Lung (tissue), 12 donors: Measurements from ENCODE around the gene SLC8A1. TPM values are rescaled to one million over a fixed set of nuclear protein-coding genes. Genes with fewer than 3 reads are reported as not detected.
A peak's percentile ranks its signal among the peaks of the same experiment; 100 is the strongest.

ENCODE experiments used
- ATAC-seq: fragments of 200-7000 bp; cut with Tn5 transposase; one replicate; pipeline ENCODE4 v1.9.1; 2020; ENCODE audit warnings: moderate number of reproducible peaks; ENCODE audit not compliant: insufficient read depth, low FRiP score
- DNase-seq, 3 donors: peaks; one replicate each; pipeline ENCODE4 v3.0.0-alpha.2; 2013 to 2017
- H3K27ac ChIP-seq, 2 donors: one replicate each; pipeline ENCODE4 v1.5.1; 2013; ENCODE audit warnings: mild to moderate bottlenecking in 2 of 2, moderate library complexity in 2 of 2, control low read depth in 1 of 2, inconsistent platforms in 1 of 2, low read depth in 1 of 2, low read length in 1 of 2
- H3K27me3 ChIP-seq, 3 donors: one replicate each; pipeline ENCODE4 v1.5.1; 2013; ENCODE audit warnings: low read length in 2 of 3; ENCODE audit not compliant: control insufficient read depth in 3 of 3, insufficient read depth in 3 of 3
- H3K36me3 ChIP-seq, 4 donors: one replicate each; pipeline ENCODE4 v1.5.1; 2013; ENCODE audit warnings: low read length in 4 of 4, mild to moderate bottlenecking in 1 of 4, moderate library complexity in 1 of 4; ENCODE audit not compliant: control insufficient read depth in 4 of 4, insufficient read depth in 4 of 4
- H3K4me1 ChIP-seq, 5 donors: one replicate each; pipeline ENCODE4 v1.5.1; 2013; ENCODE audit warnings: low read length in 5 of 5, mild to moderate bottlenecking in 2 of 5, moderate library complexity in 1 of 5; ENCODE audit not compliant: control insufficient read depth in 5 of 5, insufficient read depth in 5 of 5
- H3K4me3 ChIP-seq: one replicate; pipeline ENCODE4 v1.5.1; 2013; ENCODE audit warnings: mild to moderate bottlenecking, control low read depth, moderate library complexity
- H3K9ac ChIP-seq, 2 donors: one replicate each; pipeline ENCODE4 v1.5.1; 2013; ENCODE audit warnings: low read length in 2 of 2, control low read depth in 1 of 2; ENCODE audit not compliant: insufficient read depth in 1 of 2
- H3K9me3 ChIP-seq, 4 donors: one replicate each; pipeline ENCODE4 v1.5.1; 2013; ENCODE audit warnings: low read length in 3 of 4, mild to moderate bottlenecking in 1 of 4, moderate library complexity in 1 of 4; ENCODE audit not compliant: control insufficient read depth in 4 of 4, insufficient read depth in 3 of 4
- CTCF ChIP-seq: IDR thresholded peaks from 2 replicates; pipeline ENCODE4 v1.5.1; 2012; ENCODE audit warnings: mild to moderate bottlenecking; ENCODE audit errors: control extremely low read depth, extremely low read depth
- whole genome bisulfite sequencing, 2 donors: extraction: QIAGEN DNeasy Blood & Tissue Kit; methylation state at CpG; one replicate each; pipeline ENCODE4 v1.1.7; 2013; 5-methylcytosine and 5-hydroxymethylcytosine counted together
- polyA plus RNA-seq, 2 donors: library from polyadenylated mRNA; stranded (reverse); fragments of 200-250 nt; gene quantifications; one replicate each; pipeline ENCODE4 v1.2.1, GENCODE V29; 2013
- total RNA-seq, 2 donors: library from RNA; depleted of rRNA in 1 of 2; stranded (reverse); fragments of >200 nt in 1 of 2; gene quantifications; one replicate each; pipeline ENCODE4 v1.2.1, GENCODE V29; 2014 to 2021
- donor health status: control.
- donor health status: control.
- donor health status: Bipolar disorder and iron deficiency.
- donor health status: healthy.
- donor health status: DM: yes; HTN: yes; CAD: no.

SLC8A1 gene
- total and polyA plus RNA-seq, 4 donors: 1.2 to 34.7 (median 18.4) TPM

GRCh38 chr2:40213619-40214018 lies 238.3 kb downstream of the SLC8A1 start:
- TF ChIP-seq CTCF: no peak
- no peak for ATAC-seq
- Histone ChIP-seq H3K4me1 (peaks cover 0 to 16% (median under 1%) of the 10 kb centered on the region in 5 donors), H3K27ac (no peak overlapping the region), H3K36me3 (no peaks in the 10 kb centered on the region), H3K27me3 (no peaks in the 10 kb centered on the region), H3K9ac (no peak overlapping the region), H3K9me3 (peaks cover 0 to 4% (median 0%) of the 10 kb centered on the region in 4 donors), H3K4me3 (no peak overlapping the region)
- DNase-seq: peak in 1 of 3 donors; percentile 25
- WGBS, 2 donors: 74 to 83% methylated on average over 3 of the region's 3 CpGs

GRCh38 chr2:40213071-40213470 lies 238.8 kb downstream of the SLC8A1 start:
- H3K27me3 ChIP-seq: no peaks in the 10 kb centered on the region
- H3K4me1 ChIP-seq: peaks cover 0 to 15% (median 0%) of the 10 kb centered on the region in 5 donors
- H3K36me3 ChIP-seq: no peaks in the 10 kb centered on the region
- no peak overlapping the region for H3K4me3 ChIP-seq
- TF ChIP-seq CTCF: no peak
- WGBS, 2 donors: 47 to 72% methylated on average over 1 of the region's 1 CpG
- H3K9ac ChIP-seq: no peak overlapping the region
- no peak overlapping the region for H3K27ac ChIP-seq
- ATAC-seq: no peak
- DNase-seq: peak in 1 of 3 donors; percentile 41
- peaks cover 0 to 4% (median 0%) of the 10 kb centered on the region in 4 donors for H3K9me3 ChIP-seq

- H3K4me1 ChIP-seq: peaks cover 0 to 15% (median 0%) of the 10 kb centered on the region in 5 donors
- no peak overlapping the region for H3K27ac ChIP-seq
- no peak for DNase-seq
- H3K27me3 ChIP-seq: no peaks in the 10 kb centered on the region
- no peaks in the 10 kb centered on the region for H3K36me3 ChIP-seq
- WGBS, 2 donors: 84 to 93% methylated on average over 1 of the region's 1 CpG
- no peak for TF ChIP-seq CTCF
- no peak overlapping the region for H3K4me3 ChIP-seq
- no peak for ATAC-seq
- H3K9ac ChIP-seq: no peak overlapping the region
- H3K9me3 ChIP-seq: no peaks in the 10 kb centered on the region
Measured at GRCh38 chr2:40210968-40211353, 240.9 kb downstream of the SLC8A1 start.

- ATAC-seq (no peak), DNase-seq (no peak)
- TF ChIP-seq CTCF: no peak
- no peaks in the 10 kb centered on the region for H3K36me3 ChIP-seq
- H3K27me3 ChIP-seq: no peaks in the 10 kb centered on the region
- no peaks in the 10 kb centered on the region for H3K9me3 ChIP-seq
- H3K4me3 ChIP-seq: no peak overlapping the region
- WGBS, 2 donors: 84 to 91% methylated on average over 1 of the region's 1 CpG
- no peak overlapping the region for H3K9ac ChIP-seq
- no peak overlapping the region for H3K27ac ChIP-seq
- H3K4me1 ChIP-seq: peaks cover 0 to 15% (median 0%) of the 10 kb centered on the region in 5 donors
Measured at GRCh38 chr2:40210344-40210967, 241.4 kb downstream of the SLC8A1 start.
